Measurements from ENCODE around the gene CCNB1.

- TF ChIP-seq POLR2A (IDR thresholded peaks at IDR 0.05) (no peak), CTCF (IDR thresholded peaks at IDR 0.05) (no peak)
These were observed 42.7 kb downstream of the CCNB1 start for GRCh38 chr5:69209602-69210001.

Data from adrenal gland (tissue), 5 donors.